ENCODE results near the gene FREM1.

The FREM1 gene, protein sequence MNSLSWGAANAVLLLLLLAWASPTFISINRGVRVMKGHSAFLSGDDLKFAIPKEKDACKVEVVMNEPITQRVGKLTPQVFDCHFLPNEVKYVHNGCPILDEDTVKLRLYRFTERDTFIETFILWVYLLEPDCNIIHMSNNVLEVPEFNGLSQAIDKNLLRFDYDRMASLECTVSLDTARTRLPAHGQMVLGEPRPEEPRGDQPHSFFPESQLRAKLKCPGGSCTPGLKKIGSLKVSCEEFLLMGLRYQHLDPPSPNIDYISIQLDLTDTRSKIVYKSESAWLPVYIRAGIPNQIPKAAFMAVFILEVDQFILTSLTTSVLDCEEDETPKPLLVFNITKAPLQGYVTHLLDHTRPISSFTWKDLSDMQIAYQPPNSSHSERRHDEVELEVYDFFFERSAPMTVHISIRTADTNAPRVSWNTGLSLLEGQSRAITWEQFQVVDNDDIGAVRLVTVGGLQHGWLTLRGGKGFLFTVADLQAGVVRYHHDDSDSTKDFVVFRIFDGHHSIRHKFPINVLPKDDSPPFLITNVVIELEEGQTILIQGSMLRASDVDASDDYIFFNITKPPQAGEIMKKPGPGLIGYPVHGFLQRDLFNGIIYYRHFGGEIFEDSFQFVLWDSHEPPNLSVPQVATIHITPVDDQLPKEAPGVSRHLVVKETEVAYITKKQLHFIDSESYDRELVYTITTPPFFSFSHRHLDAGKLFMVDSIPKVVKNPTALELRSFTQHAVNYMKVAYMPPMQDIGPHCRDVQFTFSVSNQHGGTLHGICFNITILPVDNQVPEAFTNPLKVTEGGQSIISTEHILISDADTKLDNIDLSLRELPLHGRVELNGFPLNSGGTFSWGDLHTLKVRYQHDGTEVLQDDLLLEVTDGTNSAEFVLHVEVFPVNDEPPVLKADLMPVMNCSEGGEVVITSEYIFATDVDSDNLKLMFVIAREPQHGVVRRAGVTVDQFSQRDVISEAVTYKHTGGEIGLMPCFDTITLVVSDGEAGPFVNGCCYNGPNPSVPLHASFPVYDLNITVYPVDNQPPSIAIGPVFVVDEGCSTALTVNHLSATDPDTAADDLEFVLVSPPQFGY (N-terminal part only)

DNA sequence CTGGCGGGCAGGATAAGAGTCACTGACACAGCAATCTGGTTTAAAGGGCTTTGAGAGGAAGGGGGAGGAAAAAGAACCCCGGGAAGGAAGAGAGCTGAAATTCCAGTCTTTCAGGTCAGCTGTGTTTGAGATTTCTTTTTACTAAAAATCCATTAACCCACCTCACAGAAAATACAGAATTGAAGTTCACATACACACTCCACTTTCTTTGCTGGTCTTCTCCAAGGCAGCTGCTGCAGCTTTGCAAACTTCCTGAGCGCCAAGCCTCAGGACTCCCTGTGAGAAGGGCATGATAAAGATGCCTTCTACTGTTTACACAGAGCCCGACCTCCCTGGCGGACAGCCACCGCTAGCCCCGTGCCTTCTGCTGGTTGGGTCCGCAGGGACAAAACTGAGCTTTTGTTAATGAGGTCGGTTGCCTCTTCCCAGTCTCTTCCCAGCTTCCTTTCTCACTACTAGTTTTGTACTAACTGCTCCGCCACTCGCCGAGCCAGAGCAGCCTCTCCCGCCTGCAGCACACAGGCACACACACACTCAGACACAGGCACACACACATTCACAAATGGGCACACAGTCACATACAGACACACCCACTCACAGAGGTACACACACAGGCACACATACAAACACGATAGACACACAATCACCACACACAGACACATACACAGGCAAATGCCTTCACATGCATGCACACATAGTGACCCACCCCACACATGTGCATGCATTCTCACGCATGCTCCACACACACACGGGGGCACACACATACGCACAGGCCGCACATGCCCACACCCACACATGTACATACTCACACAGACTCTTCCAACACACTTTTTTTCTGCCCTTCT is at the start of gene FREM1:
Gene FREM1 (minus strand): TSS at position 468 of the 845 bp plus-strand sequence. CDS start 41,451 bp downstream, outside the sequence.
- H3K4me1 Mint-ChIP-seq (ENCODE audit: low read depth) = no peaks in the 10 kb centered on the region
- no peak within 1 kb of the TSS for H3K4me3 Mint-ChIP-seq
- no peaks in the 10 kb centered on the region for H3K9me3 Mint-ChIP-seq
- H3K36me3 Mint-ChIP-seq (ENCODE audit: low read depth) = no peaks in the 10 kb centered on the region
- H3K27ac Mint-ChIP-seq = no peak within 1 kb of the TSS
- no peaks in the 10 kb centered on the region for H3K27me3 Mint-ChIP-seq

DNA sequence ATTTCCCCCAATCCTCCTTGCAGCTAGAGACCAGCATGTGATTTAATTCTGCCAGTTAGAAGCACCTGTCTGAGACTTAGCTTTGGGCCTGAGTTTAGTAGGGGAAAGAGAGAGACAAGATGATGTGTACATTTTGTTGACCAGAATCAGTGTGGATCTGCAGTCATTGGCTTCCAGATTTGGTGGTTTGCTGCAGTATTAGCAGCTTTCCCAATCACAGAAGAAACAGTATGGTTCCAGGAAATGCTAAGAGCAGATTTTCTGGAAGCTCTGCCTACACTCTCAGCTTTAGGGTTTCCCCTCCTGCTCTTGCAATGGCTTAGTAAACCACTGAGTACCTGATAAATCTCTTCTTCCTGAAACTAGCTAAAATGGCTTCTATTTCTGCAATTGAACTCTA is 48.8 kb upstream of the FREM1 start:
- Mint-ChIP-seq H3K27me3 (no peaks in the 10 kb centered on the region), H3K4me3 (no peak overlapping the region), H3K9me3 (no peaks in the 10 kb centered on the region), H3K36me3 (ENCODE audit: low read depth) (no peaks in the 10 kb centered on the region), H3K27ac (no peak overlapping the region), H3K4me1 (ENCODE audit: low read depth) (peaks cover 4% of the 10 kb centered on the region)

DNA sequence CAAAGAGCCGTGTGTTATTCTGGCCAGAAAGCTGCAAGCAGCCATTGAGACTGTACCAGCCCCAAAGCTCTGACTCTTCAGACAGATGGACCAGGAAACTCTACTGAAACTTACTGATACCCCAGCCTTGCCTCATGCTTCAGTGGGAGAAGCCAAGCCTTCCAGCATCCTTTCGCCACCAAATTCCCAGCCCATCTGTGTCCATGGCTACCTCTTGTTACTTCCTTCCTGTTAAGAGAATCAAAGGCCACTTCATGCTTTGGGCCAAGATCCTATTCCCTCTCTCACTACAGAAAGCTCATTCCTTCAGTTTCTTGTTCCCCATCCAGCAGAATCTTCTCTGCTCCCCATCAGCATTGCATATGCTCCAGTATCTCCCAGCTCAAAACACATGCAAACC is 46.9 kb upstream of the FREM1 start:
- Mint-ChIP-seq H3K4me3 (no peak overlapping the region), H3K36me3 (ENCODE audit: low read depth) (no peaks in the 10 kb centered on the region), H3K9me3 (peaks cover 4% of the 10 kb centered on the region), H3K4me1 (ENCODE audit: low read depth) (peaks cover 4% of the 10 kb centered on the region), H3K27ac (no peak overlapping the region), H3K27me3 (no peaks in the 10 kb centered on the region)

DNA sequence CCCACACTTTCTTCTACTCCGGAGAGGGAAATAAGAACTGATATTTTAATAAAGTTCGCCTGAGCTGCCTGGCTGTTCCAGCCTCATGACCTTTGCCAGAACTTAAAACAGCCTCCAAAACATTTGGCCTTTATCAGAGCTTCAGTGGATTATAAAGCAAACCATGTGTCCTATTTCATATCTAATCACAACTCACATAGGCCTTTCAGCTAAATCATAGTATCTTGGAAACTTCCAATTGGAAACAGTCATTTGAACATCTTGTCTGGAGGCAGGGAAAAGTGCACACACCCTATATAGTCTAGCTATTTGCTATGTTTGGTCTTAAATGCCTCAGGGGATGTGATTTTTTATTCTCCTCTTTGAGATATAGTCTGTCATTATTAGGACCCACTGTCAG is 46.0 kb upstream of the FREM1 start:
- Mint-ChIP-seq H3K27ac (no peak overlapping the region), H3K27me3 (no peaks in the 10 kb centered on the region), H3K9me3 (peaks cover 4% of the 10 kb centered on the region), H3K4me3 (no peak overlapping the region), H3K36me3 (ENCODE audit: low read depth) (no peaks in the 10 kb centered on the region), H3K4me1 (ENCODE audit: low read depth) (no peaks in the 10 kb centered on the region)

DNA sequence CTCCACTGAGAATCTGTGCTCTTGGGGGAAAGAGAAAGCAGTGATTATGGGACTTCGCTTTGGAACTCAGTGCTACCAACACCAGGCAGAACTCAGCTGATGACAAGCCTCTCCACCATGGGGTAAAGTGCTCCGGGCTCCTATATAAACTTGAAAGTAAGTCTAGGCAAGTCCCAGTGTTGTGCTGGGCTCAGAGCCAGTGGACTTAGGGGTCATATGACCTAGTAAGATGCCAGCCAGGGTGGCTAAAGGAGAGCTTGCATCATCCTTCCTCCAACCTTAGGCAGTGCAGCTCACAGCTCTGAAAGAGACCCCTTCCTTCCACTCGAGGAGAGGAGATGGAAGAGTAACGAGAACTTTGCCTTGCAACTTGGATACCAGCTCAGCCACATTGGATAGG is 35.1 kb upstream of the FREM1 start:
- H3K4me3 Mint-ChIP-seq = no peak overlapping the region
- H3K36me3 Mint-ChIP-seq (ENCODE audit: low read depth) = no peaks in the 10 kb centered on the region
- H3K27ac Mint-ChIP-seq = no peak overlapping the region
- H3K9me3 Mint-ChIP-seq = no peaks in the 10 kb centered on the region
- H3K27me3 Mint-ChIP-seq = peaks cover 4% of the 10 kb centered on the region
- H3K4me1 Mint-ChIP-seq (ENCODE audit: low read depth) = no peaks in the 10 kb centered on the region

DNA sequence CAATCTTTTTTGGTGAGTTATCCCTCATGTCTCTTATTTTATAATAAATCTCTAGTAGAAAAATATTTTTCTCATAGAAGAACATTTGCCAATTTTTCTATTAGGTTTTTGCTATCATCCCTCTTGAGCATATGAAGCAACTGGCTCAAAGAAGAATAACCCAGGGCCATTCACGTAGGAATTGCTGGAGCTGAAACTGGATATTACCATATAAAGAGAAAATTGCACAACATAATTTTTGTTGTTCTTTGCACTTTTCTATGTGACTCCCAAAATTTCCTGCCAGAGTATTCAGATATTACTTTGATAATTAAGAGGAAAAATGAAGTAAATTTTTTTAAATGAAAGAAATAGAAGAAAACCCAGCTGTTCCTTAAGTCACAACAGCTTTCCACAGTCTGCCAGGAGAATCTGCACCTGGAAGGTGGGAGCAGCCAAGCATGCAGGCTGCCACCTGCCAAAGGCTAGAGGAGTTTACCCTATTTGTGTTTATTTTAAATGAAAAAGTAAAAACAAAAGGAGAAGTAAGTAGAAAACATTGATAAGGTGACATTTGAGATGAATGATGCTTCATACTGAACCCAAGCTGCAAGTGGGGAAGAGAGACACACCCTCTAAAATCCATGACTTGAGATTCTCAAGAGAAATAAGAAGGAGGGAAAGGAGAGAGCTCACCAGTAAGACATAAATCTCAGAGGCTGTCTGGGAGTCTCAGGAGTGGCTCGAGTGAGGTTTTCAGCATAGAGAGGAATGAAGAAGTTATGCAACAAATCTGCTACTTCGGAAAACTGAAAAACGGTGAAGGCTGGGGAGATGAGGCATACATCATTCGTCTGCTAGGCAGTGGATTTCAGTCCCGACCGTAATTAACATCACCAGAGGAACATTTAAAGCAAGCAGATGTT is 31.5 kb upstream of the FREM1 start:
- Mint-ChIP-seq H3K27me3 (peaks cover 4% of the 10 kb centered on the region), H3K4me1 (ENCODE audit: low read depth) (no peaks in the 10 kb centered on the region), H3K27ac (no peak overlapping the region), H3K4me3 (no peak overlapping the region), H3K36me3 (ENCODE audit: low read depth) (no peaks in the 10 kb centered on the region), H3K9me3 (no peaks in the 10 kb centered on the region)

DNA sequence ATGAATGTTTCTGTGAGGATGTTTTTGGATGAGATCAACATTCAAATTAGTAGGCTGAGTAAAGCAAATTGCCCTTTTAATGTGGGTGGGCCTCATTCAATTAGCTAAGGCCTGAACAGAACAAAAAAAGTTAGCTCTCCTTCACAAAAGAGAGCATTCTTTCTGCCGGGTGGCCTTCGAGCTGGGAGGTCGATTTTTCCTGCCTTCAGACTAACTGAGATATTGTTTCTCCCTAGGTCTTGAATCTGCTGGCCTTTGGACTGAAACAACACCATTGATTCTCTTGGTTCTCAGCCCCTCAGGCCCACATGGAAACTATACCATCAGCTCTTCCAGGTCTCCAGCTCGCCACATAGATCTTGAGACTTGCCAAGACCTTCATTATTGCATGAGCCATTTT is 29.1 kb upstream of the FREM1 start:
- no peaks in the 10 kb centered on the region for H3K36me3 Mint-ChIP-seq (ENCODE audit: low read depth)
- H3K27ac Mint-ChIP-seq = no peak overlapping the region
- H3K4me1 Mint-ChIP-seq (ENCODE audit: low read depth) = no peaks in the 10 kb centered on the region
- H3K9me3 Mint-ChIP-seq = no peaks in the 10 kb centered on the region
- H3K27me3 Mint-ChIP-seq = peaks cover 4% of the 10 kb centered on the region
- H3K4me3 Mint-ChIP-seq = no peak overlapping the region

DNA sequence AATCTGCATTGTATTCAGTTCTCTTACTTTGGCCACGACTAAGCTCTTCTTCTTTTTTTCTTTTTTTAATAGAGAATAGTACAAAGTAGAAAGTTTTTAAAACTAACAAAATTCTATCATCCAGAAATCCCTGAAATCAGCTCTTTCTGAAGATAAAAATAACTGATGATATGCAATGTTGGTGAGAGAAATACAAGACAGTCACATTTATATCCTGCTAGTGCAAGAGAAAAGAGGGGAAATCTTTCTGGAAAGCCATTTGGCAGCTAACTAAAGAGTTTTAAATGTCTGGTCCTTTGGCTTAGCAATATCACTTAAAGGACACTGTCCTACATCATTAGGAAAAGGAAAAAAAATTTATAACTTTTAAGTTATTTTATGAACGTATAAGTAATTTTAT is 27.0 kb upstream of the FREM1 start:
- Mint-ChIP-seq H3K4me3 (no peak overlapping the region), H3K36me3 (ENCODE audit: low read depth) (no peaks in the 10 kb centered on the region), H3K4me1 (ENCODE audit: low read depth) (no peaks in the 10 kb centered on the region), H3K9me3 (no peaks in the 10 kb centered on the region), H3K27ac (no peak overlapping the region), H3K27me3 (no peaks in the 10 kb centered on the region)

DNA sequence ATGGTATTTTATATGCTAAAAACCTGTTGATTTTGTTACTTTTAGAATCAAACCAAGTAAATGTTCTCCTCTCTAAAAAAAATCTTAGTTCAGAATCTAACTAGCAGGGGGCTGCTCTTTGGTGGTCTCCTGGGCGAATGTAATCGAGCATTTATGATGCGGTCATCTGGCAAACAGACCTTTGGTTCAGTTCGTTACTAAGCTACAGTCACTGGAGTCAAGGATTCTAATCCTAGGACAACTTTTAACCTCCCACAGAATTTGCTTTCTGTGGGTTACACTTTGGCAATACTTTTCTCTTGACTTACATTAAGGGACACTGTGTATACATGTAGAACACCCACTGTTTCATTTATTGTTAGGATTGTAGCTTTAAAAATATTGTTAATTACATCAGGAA is 26.3 kb upstream of the FREM1 start:
- Mint-ChIP-seq H3K36me3 (ENCODE audit: low read depth) (no peaks in the 10 kb centered on the region), H3K4me1 (ENCODE audit: low read depth) (no peaks in the 10 kb centered on the region), H3K27ac (no peak overlapping the region), H3K9me3 (no peaks in the 10 kb centered on the region), H3K4me3 (no peak overlapping the region), H3K27me3 (no peaks in the 10 kb centered on the region)

DNA sequence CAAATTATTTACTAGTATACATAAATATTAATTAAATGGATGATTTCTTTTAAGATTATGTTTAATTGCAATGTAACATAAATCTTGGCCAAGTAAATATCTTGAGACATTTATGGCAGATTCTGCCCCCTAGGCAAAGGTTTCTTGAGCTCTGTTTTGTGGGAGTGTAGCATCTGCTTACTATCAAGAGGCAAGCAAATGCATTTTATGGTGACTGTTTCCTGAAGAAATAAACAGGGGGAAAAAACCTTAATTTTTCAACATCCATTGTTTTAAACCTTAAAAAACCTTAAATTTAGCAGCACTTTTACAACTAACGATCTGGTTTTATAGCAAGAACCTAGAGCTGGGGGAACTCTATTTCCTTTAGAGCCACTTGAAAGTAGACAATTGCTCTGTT is 25.7 kb upstream of the FREM1 start:
- Mint-ChIP-seq H3K9me3 (no peaks in the 10 kb centered on the region), H3K27me3 (no peaks in the 10 kb centered on the region), H3K27ac (no peak overlapping the region), H3K36me3 (ENCODE audit: low read depth) (no peaks in the 10 kb centered on the region), H3K4me1 (ENCODE audit: low read depth) (no peaks in the 10 kb centered on the region), H3K4me3 (no peak overlapping the region)

DNA sequence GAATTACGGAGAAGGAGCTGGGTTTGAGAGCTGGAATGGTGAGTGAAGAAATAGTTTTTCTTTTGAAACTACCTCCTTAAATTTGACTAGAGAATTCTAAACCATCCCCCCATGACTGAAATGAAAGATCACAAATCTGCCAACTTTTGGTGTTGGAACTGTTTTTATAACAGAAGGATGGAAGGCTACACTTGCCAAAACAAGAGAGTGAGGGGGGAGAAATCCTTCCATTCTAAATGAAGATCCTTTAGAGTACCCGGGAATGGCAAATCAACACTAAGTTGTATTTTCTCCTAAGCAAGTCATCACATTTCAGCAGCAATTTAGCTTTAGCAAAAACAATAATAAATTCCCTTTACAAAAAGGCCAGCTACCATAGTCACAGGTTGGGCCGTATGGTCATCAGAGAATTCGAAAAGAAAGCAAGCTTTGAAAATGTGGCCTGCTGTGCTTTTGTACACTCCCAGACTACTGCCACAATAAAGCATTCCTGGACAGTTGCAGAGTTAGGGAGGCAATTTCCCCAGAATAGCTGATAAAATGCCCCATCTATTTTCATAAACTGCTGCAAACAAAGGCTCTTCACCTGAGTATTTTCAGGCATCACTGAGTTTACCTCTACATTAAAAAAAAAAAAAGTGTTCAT is 25.0 kb upstream of the FREM1 start:
- H3K27ac Mint-ChIP-seq = no peak overlapping the region
- H3K4me3 Mint-ChIP-seq = no peak overlapping the region
- H3K9me3 Mint-ChIP-seq = no peaks in the 10 kb centered on the region
- no peaks in the 10 kb centered on the region for H3K36me3 Mint-ChIP-seq (ENCODE audit: low read depth)
- no peaks in the 10 kb centered on the region for H3K4me1 Mint-ChIP-seq (ENCODE audit: low read depth)
- H3K27me3 Mint-ChIP-seq = no peaks in the 10 kb centered on the region

DNA sequence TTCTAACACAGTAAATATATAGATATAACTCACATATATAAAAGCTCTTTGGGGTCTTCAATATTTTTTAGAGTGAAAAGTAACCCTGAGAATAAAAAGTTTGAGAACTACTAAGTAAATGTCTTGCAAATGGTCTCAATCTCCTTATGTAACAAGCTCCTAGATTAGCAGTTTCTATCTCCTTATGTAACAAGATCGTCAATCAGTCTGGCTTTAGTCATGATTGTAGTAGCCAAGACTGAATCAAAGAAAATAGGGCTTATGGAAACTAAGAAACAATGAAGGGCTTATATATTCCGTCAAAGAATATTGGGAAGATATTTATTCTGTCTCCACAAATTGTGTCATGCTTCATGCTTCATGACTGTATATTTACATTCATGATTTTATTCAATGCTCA is 22.4 kb upstream of the FREM1 start:
- Mint-ChIP-seq H3K9me3 (no peaks in the 10 kb centered on the region), H3K4me3 (no peak overlapping the region), H3K27me3 (no peaks in the 10 kb centered on the region), H3K36me3 (ENCODE audit: low read depth) (no peaks in the 10 kb centered on the region), H3K27ac (no peak overlapping the region), H3K4me1 (ENCODE audit: low read depth) (no peaks in the 10 kb centered on the region)

DNA sequence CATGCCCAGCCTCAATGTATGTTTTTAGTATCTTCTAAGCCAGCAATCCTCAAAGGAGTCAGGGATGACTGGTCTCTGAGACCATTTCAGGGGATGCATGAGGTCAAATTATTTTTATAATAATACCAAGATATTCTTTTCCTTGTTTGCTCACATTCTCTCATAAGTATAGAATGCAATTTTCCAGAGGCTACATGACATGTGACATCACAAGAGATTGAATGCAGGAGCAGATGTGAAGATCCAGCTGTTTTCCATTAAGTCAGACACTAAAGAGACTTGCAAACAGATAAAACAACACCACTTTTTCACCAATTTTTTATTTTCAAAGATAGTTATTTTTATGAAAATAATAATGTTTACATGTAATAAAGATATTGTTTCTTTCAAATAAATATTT is 22.0 kb upstream of the FREM1 start:
- Mint-ChIP-seq H3K4me1 (ENCODE audit: low read depth) (no peaks in the 10 kb centered on the region), H3K4me3 (no peak overlapping the region), H3K27me3 (no peaks in the 10 kb centered on the region), H3K27ac (no peak overlapping the region), H3K36me3 (ENCODE audit: low read depth) (no peaks in the 10 kb centered on the region), H3K9me3 (no peaks in the 10 kb centered on the region)

Data from stimulated activated naive CD8-positive, alpha-beta T cell treated with anti-CD3 and anti-CD28 coated beads, Interleukin-15, Interleukin-2, amounts not matched to agents 100 ng/mL and 50 ng/mL, for 24 hours (primary cell).